Measurements from ENCODE around the gene CHGA.

- TF ChIP-seq POLR2A (IDR thresholded peaks at IDR 0.05) = no peak
- TF ChIP-seq, protein P1, sequence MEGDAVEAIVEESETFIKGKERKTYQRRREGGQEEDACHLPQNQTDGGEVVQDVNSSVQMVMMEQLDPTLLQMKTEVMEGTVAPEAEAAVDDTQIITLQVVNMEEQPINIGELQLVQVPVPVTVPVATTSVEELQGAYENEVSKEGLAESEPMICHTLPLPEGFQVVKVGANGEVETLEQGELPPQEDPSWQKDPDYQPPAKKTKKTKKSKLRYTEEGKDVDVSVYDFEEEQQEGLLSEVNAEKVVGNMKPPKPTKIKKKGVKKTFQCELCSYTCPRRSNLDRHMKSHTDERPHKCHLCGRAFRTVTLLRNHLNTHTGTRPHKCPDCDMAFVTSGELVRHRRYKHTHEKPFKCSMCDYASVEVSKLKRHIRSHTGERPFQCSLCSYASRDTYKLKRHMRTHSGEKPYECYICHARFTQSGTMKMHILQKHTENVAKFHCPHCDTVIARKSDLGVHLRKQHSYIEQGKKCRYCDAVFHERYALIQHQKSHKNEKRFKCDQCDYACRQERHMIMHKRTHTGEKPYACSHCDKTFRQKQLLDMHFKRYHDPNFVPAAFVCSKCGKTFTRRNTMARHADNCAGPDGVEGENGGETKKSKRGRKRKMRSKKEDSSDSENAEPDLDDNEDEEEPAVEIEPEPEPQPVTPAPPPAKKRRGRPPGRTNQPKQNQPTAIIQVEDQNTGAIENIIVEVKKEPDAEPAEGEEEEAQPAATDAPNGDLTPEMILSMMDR (IDR thresholded peaks at IDR 0.05) = no peak
Observed at GRCh38 chr14:92885279-92886061, 37.5 kb upstream of the CHGA start.
